Tibial nerve (tissue), 4 donors: ENCODE results near the gene DLGAP4.

Experiments used
- EP300 ChIP-seq, 2 donors: sonication (generic); formaldehyde crosslinking; IDR thresholded peaks; one replicate each; pipeline ENCODE4 v1.6.1; 2017; ENCODE audit warnings: antibody characterized with exemption in 2 of 2, mild to moderate bottlenecking in 1 of 2
- POLR2A ChIP-seq, 2 donors: fragments of 450-650 bp; IDR thresholded peaks; one replicate each; pipeline ENCODE4 v1.6.1; 2017; ENCODE audit warnings: antibody characterized with exemption in 2 of 2, mild to moderate bottlenecking in 2 of 2, moderate library complexity in 2 of 2
- TF ChIP-seq, protein P1 (sequence below), 5 experiments: fragments of 200-600 bp in 3 of 5; fragments of 450-650 bp in 2 of 5; sonication (generic) in 3 of 5; IDR thresholded peaks; one replicate each; pipeline ENCODE4 v1.5.1; 2016 to 2019; ENCODE audit warnings: antibody characterized with exemption in 5 of 5, mild to moderate bottlenecking in 3 of 5, moderate library complexity in 2 of 5

DNA sequence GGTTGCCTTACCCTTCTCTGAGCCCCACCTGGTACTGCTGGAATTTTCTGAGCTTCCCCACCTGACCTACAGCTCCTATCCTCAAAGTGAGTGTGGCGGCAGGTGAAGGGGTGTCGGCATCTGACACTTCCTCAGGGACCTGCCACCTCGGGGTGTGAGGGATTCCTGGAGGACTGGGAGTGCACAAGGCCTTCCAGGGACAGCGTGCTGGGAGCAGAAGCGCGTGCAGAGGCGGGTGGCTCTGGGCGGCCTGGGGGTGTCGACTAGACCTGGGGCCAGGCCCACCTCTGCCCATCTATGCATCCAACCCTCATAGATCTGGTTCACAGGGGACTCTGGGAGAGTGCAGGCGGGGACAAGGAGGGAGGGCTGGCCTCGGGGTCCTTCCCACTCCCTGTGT, 7.8 kb downstream of the DLGAP4 start:
- no peak for TF ChIP-seq POLR2A (IDR thresholded peaks at IDR 0.05)
- TF ChIP-seq, protein P1, sequence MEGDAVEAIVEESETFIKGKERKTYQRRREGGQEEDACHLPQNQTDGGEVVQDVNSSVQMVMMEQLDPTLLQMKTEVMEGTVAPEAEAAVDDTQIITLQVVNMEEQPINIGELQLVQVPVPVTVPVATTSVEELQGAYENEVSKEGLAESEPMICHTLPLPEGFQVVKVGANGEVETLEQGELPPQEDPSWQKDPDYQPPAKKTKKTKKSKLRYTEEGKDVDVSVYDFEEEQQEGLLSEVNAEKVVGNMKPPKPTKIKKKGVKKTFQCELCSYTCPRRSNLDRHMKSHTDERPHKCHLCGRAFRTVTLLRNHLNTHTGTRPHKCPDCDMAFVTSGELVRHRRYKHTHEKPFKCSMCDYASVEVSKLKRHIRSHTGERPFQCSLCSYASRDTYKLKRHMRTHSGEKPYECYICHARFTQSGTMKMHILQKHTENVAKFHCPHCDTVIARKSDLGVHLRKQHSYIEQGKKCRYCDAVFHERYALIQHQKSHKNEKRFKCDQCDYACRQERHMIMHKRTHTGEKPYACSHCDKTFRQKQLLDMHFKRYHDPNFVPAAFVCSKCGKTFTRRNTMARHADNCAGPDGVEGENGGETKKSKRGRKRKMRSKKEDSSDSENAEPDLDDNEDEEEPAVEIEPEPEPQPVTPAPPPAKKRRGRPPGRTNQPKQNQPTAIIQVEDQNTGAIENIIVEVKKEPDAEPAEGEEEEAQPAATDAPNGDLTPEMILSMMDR (IDR thresholded peaks at IDR 0.05): no peak
- TF ChIP-seq EP300 (IDR thresholded peaks at IDR 0.05): no peak
